Ovary (tissue), 9 donors: ENCODE data around the gene GRIN3B. TPM values are rescaled to one million over a fixed set of nuclear protein-coding genes. Genes with fewer than 3 reads are reported as not detected.

Experiments used
- DNase-seq, 5 donors: peaks; one replicate each; pipeline ENCODE4 v3.0.0-alpha.2; 2019 to 2020
- H3K27ac ChIP-seq, 2 donors: fragments of 200-600 bp; one replicate each; pipeline versions ENCODE4 v1.5.1 to v1.8.0; 2019 to 2022
- H3K27me3 ChIP-seq: fragments of 200-600 bp; one replicate; pipeline ENCODE4 v1.8.0; 2022
- H3K36me3 ChIP-seq: fragments of 200-600 bp; sonication (generic); one replicate; pipeline ENCODE4 v1.5.1; 2019
- H3K4me1 ChIP-seq: one replicate; pipeline ENCODE4 v1.8.1; 2013; ENCODE audit warnings: mild to moderate bottlenecking, moderate library complexity; ENCODE audit not compliant: insufficient read depth
- H3K4me3 ChIP-seq: fragments of 200-600 bp; sonication (generic); one replicate; pipeline ENCODE4 v1.5.1; 2017
- H3K9me3 ChIP-seq, 2 donors: fragments of 200-600 bp in 1 of 2; sonication (generic) in 1 of 2; one replicate each; pipeline versions ENCODE4 v1.5.1 to v1.8.1; 2013 to 2019; ENCODE audit warnings: mild to moderate bottlenecking in 1 of 2, moderate library complexity in 1 of 2
- EP300 ChIP-seq: sonication (generic); formaldehyde crosslinking; IDR thresholded peaks from one replicate; pipeline ENCODE4 v1.6.1; 2017; ENCODE audit warnings: antibody characterized with exemption
- POLR2A ChIP-seq: fragments of 450-650 bp; IDR thresholded peaks from one replicate; pipeline ENCODE4 v1.6.1; 2017; ENCODE audit warnings: antibody characterized with exemption, mild to moderate bottlenecking, moderate library complexity
- WGBS, 3 donors: extraction: QIAGEN DNeasy Blood & Tissue Kit in 1 of 3; methylation state at CpG; one replicate each; pipeline versions ENCODE4 v1.1.5 to v1.1.7; 2013 to 2017; 5-methylcytosine and 5-hydroxymethylcytosine counted together
- intact Hi-C, 4 donors: fragments of 100-400 bp; cut with DNase I; formaldehyde crosslinking; loops; one replicate each; pipeline versions ENCODE4 v1.11.0 to v1.15.1; 2022 to 2023
- polyA plus RNA-seq, 2 donors: library from polyadenylated mRNA; stranded (reverse); fragments of 200-250 nt in 1 of 2; fragments of 350-450 nt in 1 of 2; fragmentation: Illumina TruSeq in 1 of 2; extraction: RNeasy Lipid Tissue Mini Kit (QIAGEN cat#74804) in 1 of 2; gene quantifications; one replicate each; pipeline ENCODE4 v1.2.3, GENCODE V29; 2013 to 2014
- total RNA-seq, 7 donors: library from RNA; depleted of rRNA in 2 of 7; stranded (reverse); fragments of >200 nt in 2 of 7; fragmentation: NEBNext Ultra II Directional in 3 of 7; extraction: Animal tissue kit (Norgen Biotek cat#: 25700) in 3 of 7; gene quantifications; one replicate each; pipeline versions ENCODE4 v1.1.0 to v1.2.4, GENCODE V29; 2016 to 2023
- TF ChIP-seq, protein P1 (sequence below), 3 donors: fragments of 450-650 bp in 2 of 3; fragments of 200-600 bp in 1 of 3; IDR thresholded peaks; one replicate each; pipeline versions ENCODE4 v1.5.1 to v1.8.0; 2016 to 2022; ENCODE audit warnings: antibody characterized with exemption in 3 of 3, mild to moderate bottlenecking in 1 of 3
- donor health status: DM: no; HTN: no; CAD: no; lungs with moderate emphysema.
- donor health status: DM: no; HTN: no; CAD: no.
- donor health status: Bipolar disorder and iron deficiency.
- donor health status: DM: yes; HTN: yes; CAD: no.
- donor health status: DM: no; HTN: no; CAD: no.
- donor health status: DM: yes; HTN: yes; CAD: no.

Gene GRIN3B
- total and polyA plus RNA-seq, 9 donors, result 0.07 to 7.4 (median 0.28) TPM; not detected in 3

GRCh38 chr19:1041835-1042685 lies 41.8 kb downstream of the GRIN3B start:
- DNase-seq, result no peak
- Histone ChIP-seq H3K36me3 (no peaks in the 10 kb centered on the region), H3K27ac (no peak overlapping the region), H3K4me3 (no peak overlapping the region), H3K4me1 (peaks cover 13% of the 10 kb centered on the region), H3K27me3 (peaks cover 5% of the 10 kb centered on the region), H3K9me3 (no peaks in the 10 kb centered on the region)
- 49 to 56% (median 51%) methylated on average over 35 to 43 of the region's 43 CpGs for WGBS, 3 donors
- intact Hi-C loops, result no loop called here
- TF ChIP-seq POLR2A, result no peak

DNA sequence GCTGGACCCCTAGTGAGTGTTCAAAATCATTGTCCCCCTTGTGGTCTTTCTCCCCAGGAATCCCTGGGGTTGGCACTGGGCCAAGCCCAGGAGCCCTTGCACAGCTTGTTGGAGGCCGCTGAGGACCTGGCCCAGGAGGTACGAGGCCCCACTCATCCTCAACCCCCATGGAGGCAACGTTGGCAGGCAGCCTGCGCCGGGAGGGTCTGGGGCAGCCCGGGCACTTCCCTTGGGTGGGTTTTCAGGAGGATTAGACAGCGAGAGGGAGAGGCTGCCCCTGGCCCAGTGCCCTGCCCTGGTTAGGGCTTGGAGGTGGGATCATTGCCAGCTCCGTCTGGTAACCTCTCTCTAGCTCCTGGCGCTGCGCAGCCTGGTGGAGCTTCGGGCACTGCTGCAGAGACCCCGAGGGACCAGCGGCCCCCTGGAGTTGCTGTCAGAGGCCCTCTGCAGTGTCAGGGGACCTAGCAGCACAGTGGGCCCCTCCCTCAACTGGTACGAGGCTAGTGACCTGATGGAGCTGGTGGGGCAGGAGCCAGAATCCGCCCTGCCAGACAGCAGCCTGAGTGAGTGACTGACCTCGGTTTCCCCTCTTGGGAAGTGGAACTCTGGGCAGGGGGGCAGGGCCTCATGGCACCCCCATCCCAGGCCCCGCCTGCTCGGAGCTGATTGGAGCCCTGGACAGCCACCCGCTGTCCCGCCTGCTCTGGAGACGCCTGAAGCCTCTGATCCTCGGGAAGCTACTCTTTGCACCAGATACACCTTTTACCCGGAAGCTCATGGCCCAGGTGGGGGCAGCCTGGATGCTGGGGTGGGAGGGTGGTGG lies 42.7 kb downstream of the GRIN3B start:
- Histone ChIP-seq H3K27ac (no peak overlapping the region), H3K4me3 (no peak overlapping the region), H3K4me1 (peaks cover 13% of the 10 kb centered on the region), H3K27me3 (peaks cover 5% of the 10 kb centered on the region), H3K9me3 (no peaks in the 10 kb centered on the region), H3K36me3 (no peaks in the 10 kb centered on the region)
- intact Hi-C loops, result no loop called here
- WGBS, 3 donors, result 29 to 41% (median 33%) methylated on average over 20 to 23 of the region's 23 CpGs
- DNase-seq, result peak in 1 of 5 donors; percentile 46
- TF ChIP-seq EP300, result no peak
- TF ChIP-seq, protein P1, sequence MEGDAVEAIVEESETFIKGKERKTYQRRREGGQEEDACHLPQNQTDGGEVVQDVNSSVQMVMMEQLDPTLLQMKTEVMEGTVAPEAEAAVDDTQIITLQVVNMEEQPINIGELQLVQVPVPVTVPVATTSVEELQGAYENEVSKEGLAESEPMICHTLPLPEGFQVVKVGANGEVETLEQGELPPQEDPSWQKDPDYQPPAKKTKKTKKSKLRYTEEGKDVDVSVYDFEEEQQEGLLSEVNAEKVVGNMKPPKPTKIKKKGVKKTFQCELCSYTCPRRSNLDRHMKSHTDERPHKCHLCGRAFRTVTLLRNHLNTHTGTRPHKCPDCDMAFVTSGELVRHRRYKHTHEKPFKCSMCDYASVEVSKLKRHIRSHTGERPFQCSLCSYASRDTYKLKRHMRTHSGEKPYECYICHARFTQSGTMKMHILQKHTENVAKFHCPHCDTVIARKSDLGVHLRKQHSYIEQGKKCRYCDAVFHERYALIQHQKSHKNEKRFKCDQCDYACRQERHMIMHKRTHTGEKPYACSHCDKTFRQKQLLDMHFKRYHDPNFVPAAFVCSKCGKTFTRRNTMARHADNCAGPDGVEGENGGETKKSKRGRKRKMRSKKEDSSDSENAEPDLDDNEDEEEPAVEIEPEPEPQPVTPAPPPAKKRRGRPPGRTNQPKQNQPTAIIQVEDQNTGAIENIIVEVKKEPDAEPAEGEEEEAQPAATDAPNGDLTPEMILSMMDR (IDR thresholded peaks at IDR 0.05), result no peak
- no peak for TF ChIP-seq POLR2A

DNA sequence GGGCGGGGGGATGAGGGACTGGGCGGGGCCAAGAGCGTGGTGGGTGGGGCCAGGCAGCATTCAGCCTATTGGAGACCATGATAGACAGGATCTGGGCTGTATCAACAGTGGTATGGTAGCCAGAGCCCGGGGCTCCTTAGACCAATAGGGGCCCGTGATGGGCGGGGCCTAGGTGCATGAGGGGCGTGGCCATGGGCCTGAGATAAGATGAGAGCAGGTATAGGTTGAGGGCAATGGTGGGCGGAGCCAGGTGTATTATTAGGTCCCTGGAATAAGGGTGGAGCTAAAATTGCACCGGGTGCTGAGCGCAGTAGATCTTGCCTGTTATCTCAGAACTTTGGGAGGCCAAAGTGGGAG lies 45.0 kb downstream of the GRIN3B start:
- Histone ChIP-seq H3K27me3 (peaks cover 5% of the 10 kb centered on the region), H3K4me1 (peaks cover 8% of the 10 kb centered on the region), H3K27ac (no peak overlapping the region), H3K4me3 (no peak overlapping the region), H3K9me3 (no peaks in the 10 kb centered on the region), H3K36me3 (no peaks in the 10 kb centered on the region)
- no peak for TF ChIP-seq POLR2A
- TF ChIP-seq, protein P1 (IDR thresholded peaks at IDR 0.05), result no peak
- TF ChIP-seq EP300, result no peak
- no peak for DNase-seq
- WGBS, 3 donors, result 67 to 71% (median 70%) methylated on average over 10 of the region's 10 CpGs
- intact Hi-C loops, result no loop called here

DNA sequence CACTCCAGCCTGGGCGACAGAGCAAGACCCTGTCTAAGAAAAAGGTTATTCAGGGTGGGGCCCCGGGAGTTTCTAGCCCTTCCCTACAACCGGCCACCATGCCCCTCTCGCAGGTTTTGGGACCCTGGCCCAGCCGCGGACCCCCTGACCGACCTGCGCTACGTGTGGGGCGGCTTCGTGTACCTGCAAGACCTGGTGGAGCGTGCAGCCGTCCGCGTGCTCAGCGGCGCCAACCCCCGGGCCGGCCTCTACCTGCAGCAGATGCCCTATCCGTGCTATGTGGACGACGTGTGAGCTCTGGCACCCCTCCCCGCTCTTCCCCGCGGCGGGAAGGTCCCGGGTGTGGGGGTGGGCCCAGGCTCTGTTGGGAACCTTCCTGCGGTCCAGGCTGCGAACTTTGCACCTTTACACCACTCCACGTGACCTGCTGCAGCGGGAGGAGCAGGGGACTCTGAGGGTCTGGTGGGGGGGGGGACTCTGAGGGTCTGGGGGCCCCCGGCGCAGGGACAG lies 46.0 kb downstream of the GRIN3B start:
- no peak for DNase-seq
- Histone ChIP-seq H3K27me3 (peaks cover 5% of the 10 kb centered on the region), H3K36me3 (no peaks in the 10 kb centered on the region), H3K9me3 (no peaks in the 10 kb centered on the region), H3K4me1 (peaks cover 3% of the 10 kb centered on the region), H3K4me3 (no peak overlapping the region), H3K27ac (no peak overlapping the region)
- TF ChIP-seq EP300 (no peak), POLR2A (no peak)
- TF ChIP-seq, protein P1 (IDR thresholded peaks at IDR 0.05), result no peak
- intact Hi-C loops, result no loop called here
- 81 to 87% (median 83%) methylated on average over 33 of the region's 33 CpGs for WGBS, 3 donors
